B cell (primary cell): Measurements from ENCODE around the gene ACAN.
A peak's percentile ranks its signal among the peaks of the same experiment; 100 is the strongest.

Experiments
- EZH2 ChIP-seq: IDR thresholded peaks from 2 replicates; pipeline ENCODE4 v1.6.1; 2012; ENCODE audit warnings: borderline replicate concordance, low read depth, mild to moderate bottlenecking, moderate library complexity, low read length; ENCODE audit not compliant: insufficient read depth, poor library complexity, severe bottlenecking
- TF ChIP-seq, protein P1 (sequence below): fragments of 200-600 bp; IDR thresholded peaks from one replicate; pipeline ENCODE4 v1.8.0; 2022; ENCODE audit warnings: antibody characterized with exemption, mild to moderate bottlenecking

GRCh38 chr15:88834211-88834812, 31.1 kb downstream of the ACAN start:
- TF ChIP-seq, protein P1, sequence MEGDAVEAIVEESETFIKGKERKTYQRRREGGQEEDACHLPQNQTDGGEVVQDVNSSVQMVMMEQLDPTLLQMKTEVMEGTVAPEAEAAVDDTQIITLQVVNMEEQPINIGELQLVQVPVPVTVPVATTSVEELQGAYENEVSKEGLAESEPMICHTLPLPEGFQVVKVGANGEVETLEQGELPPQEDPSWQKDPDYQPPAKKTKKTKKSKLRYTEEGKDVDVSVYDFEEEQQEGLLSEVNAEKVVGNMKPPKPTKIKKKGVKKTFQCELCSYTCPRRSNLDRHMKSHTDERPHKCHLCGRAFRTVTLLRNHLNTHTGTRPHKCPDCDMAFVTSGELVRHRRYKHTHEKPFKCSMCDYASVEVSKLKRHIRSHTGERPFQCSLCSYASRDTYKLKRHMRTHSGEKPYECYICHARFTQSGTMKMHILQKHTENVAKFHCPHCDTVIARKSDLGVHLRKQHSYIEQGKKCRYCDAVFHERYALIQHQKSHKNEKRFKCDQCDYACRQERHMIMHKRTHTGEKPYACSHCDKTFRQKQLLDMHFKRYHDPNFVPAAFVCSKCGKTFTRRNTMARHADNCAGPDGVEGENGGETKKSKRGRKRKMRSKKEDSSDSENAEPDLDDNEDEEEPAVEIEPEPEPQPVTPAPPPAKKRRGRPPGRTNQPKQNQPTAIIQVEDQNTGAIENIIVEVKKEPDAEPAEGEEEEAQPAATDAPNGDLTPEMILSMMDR: peak; percentile 47
- TF ChIP-seq EZH2: no peak
